ENCODE measurements around the gene NDEL1.

Gene NDEL1

DNA sequence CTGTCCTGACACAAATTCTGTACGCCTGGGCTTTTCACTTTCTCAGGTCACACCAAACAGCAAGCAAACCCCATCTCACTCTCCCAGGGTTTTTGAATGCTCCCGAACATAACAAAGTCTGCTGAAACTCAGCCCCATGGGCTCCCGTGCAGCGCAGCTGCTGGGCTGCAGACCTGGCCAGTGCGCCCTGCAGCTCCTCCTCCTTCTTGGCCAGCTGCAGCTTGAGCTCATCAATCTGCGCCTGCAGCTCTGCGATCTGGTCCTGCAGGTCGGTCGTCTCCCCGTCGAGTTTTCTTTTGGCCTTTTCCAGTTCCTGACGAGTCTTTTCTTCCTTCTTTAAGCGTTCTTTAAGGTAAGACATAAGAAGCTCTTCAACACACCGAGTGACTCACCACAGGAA, 70.5 kb downstream of the NDEL1 start:
- H3K4me3 ChIP-seq = no peak overlapping the region
- no peak for DNase-seq (ENCODE audit: low spot score)
- H3K27ac ChIP-seq = peak overlapping the region in 1 of 2 donors; percentile 50
- TF ChIP-seq, protein P1, sequence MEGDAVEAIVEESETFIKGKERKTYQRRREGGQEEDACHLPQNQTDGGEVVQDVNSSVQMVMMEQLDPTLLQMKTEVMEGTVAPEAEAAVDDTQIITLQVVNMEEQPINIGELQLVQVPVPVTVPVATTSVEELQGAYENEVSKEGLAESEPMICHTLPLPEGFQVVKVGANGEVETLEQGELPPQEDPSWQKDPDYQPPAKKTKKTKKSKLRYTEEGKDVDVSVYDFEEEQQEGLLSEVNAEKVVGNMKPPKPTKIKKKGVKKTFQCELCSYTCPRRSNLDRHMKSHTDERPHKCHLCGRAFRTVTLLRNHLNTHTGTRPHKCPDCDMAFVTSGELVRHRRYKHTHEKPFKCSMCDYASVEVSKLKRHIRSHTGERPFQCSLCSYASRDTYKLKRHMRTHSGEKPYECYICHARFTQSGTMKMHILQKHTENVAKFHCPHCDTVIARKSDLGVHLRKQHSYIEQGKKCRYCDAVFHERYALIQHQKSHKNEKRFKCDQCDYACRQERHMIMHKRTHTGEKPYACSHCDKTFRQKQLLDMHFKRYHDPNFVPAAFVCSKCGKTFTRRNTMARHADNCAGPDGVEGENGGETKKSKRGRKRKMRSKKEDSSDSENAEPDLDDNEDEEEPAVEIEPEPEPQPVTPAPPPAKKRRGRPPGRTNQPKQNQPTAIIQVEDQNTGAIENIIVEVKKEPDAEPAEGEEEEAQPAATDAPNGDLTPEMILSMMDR (IDR thresholded peaks at IDR 0.05) = no peak

DNA sequence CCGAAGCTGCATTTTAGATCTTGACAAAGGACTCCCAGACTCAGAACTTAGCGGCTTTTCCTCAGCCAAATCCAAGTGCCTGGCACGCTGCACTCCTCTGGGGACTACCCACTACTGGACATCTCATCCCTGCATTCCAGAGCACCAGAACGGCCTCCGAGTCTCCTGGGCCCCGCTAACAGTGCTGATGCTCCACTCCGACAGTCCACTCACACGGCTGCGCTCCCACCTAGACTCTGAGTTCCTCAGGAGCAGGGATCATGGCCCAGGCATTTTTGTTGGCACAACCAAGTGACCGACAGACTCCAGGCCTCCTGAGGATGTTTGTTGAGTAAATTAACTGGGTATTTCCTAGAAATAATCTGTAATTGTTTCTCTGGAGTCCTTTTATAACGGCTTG, 79.1 kb downstream of the NDEL1 start:
- no peak for DNase-seq (ENCODE audit: low spot score)
- H3K27ac ChIP-seq = peak overlapping the region; percentile 13 to 64
- H3K4me3 ChIP-seq = no peak overlapping the region
- TF ChIP-seq, protein P1 (IDR thresholded peaks at IDR 0.05) = no peak
